Measurements from ENCODE around the gene STAT2. TPM values are rescaled to one million over a fixed set of nuclear protein-coding genes. Genes with fewer than 3 reads are reported as not detected.

Gene STAT2
- total and polyA plus RNA-seq, 2 donors (not counting 1 experiment from before 2014, with no cell fraction given): 148 to 368 TPM

DNA sequence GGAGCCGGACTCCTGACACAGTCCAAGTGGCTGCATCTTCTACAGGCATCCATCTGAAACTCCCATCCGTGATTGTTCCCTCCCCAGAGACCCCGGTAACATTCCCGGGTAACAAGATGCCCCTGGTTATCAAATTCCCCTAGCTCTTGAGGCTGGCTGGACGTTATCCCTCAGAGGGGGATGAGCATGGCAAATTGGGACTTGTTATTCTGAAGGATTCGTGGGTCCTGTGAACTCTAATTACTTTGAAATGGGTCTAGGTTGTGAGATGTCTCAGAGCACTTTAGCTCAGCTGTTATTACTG lies 25.5 kb downstream of the STAT2 start:
- peak overlapping the region; percentile 45 to 82 (median 66) for H3K4me3 ChIP-seq (replicated peaks in 1 of 4; ENCODE audit: control extremely low read depth in 1 of 4, insufficient read depth in 1 of 4, low read depth in 3 of 4, low read length in 4 of 4)
- no peaks in the 10 kb centered on the region for H3K27me3 ChIP-seq (ENCODE audit: control insufficient read depth, insufficient read depth, low read length)
- H4K20me1 ChIP-seq (ENCODE audit: control insufficient read depth, extremely low read depth, insufficient read depth, low read length): no peaks in the 10 kb centered on the region
- H2AFZ ChIP-seq (ENCODE audit: low read length): peak overlapping the region; percentile 50
- DNase-seq (ENCODE audit: low read depth in 2 of 2): no peak
- no peaks in the 10 kb centered on the region for H3K79me2 ChIP-seq (ENCODE audit: control insufficient read depth, insufficient read depth, low read length)
- TF ChIP-seq, protein P1, sequence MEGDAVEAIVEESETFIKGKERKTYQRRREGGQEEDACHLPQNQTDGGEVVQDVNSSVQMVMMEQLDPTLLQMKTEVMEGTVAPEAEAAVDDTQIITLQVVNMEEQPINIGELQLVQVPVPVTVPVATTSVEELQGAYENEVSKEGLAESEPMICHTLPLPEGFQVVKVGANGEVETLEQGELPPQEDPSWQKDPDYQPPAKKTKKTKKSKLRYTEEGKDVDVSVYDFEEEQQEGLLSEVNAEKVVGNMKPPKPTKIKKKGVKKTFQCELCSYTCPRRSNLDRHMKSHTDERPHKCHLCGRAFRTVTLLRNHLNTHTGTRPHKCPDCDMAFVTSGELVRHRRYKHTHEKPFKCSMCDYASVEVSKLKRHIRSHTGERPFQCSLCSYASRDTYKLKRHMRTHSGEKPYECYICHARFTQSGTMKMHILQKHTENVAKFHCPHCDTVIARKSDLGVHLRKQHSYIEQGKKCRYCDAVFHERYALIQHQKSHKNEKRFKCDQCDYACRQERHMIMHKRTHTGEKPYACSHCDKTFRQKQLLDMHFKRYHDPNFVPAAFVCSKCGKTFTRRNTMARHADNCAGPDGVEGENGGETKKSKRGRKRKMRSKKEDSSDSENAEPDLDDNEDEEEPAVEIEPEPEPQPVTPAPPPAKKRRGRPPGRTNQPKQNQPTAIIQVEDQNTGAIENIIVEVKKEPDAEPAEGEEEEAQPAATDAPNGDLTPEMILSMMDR (conservative IDR thresholded peaks at IDR 0.05 in 1 of 2, IDR thresholded peaks at IDR 0.05 in 1 of 2; ENCODE audit: low read depth in 1 of 2, low read length in 2 of 2): no peak
- TF ChIP-seq EZH2 (IDR thresholded peaks at IDR 0.05; ENCODE audit: low read length, missing control alignments): no peak
- H3K27ac ChIP-seq (ENCODE audit: insufficient read depth, low read length): peak overlapping the region; percentile 86
- H3K9ac ChIP-seq (ENCODE audit: insufficient read depth, low read length): peak overlapping the region; percentile 54
- H3K4me1 ChIP-seq (ENCODE audit: control insufficient read depth, extremely low read depth, insufficient read depth, low read length): peaks cover 10% of the 10 kb centered on the region
- peak overlapping the region; percentile 98 for H3K4me2 ChIP-seq (ENCODE audit: extremely low read depth, insufficient read depth, low read length)
- H3K9me3 ChIP-seq (ENCODE audit: control insufficient read depth, insufficient read depth, low read depth, low read length): no peaks in the 10 kb centered on the region
- H3K36me3 ChIP-seq (ENCODE audit: control insufficient read depth, insufficient read depth, low read length): no peaks in the 10 kb centered on the region

DNA sequence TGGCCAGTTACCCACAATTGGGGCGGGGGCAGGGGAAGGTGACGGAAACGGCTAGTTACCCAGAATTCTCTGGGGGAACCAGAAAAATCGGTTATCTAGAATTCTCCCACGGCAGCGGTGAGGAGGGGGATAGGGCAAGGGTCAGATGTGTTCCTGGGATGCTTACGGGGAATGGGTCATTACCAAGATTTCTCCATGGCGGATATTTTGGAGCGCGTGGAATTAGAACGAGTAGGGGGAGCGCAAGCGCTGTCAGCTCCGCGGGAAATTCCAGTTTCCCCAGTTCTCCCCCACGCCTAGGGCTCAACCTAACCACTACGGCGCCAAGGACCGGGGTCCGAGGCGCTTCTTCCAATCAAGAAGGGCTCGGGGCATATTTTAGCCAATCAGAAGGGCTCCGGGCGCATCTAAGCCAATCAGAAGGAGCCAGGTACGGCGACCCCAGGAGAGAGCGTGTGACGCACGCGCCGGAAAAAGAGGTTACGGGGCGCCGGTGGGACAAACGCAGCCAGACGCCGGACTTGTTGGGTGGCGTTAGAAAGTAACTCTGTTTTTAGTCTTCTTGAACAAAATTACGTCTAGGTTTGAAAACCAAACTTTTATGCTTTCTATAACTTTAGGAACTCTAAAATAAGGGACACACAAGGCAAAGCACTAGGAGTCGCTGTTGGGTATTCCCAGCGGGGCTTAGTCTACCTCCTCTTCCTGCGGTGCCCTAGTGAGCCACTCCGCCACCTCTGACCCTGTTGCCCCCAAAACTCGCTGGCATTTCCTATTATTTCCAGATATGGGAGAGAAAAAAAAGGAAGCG lies 26.0 kb downstream of the STAT2 start, which contains the start of gene PAN2:
Gene PAN2 (minus strand): TSS at position 322 of the 811 bp plus-strand sequence. CDS start 906 bp downstream, outside the sequence.
- Histone ChIP-seq H3K9ac (ENCODE audit: insufficient read depth, low read length) (peak within 1 kb of the TSS; percentile 54), H3K4me2 (ENCODE audit: extremely low read depth, insufficient read depth, low read length) (peak within 1 kb of the TSS; percentile 98), H3K27ac (ENCODE audit: insufficient read depth, low read length) (peak within 1 kb of the TSS; percentile 86), H3K4me1 (ENCODE audit: control insufficient read depth, extremely low read depth, insufficient read depth, low read length) (peaks cover 10% of the 10 kb centered on the region), H2AFZ (ENCODE audit: low read length) (peak within 1 kb of the TSS; percentile 70), H4K20me1 (ENCODE audit: control insufficient read depth, extremely low read depth, insufficient read depth, low read length) (no peaks in the 10 kb centered on the region), H3K79me2 (ENCODE audit: control insufficient read depth, insufficient read depth, low read length) (no peaks in the 10 kb centered on the region), H3K9me3 (ENCODE audit: control insufficient read depth, insufficient read depth, low read depth, low read length) (no peaks in the 10 kb centered on the region), H3K27me3 (ENCODE audit: control insufficient read depth, insufficient read depth, low read length) (no peaks in the 10 kb centered on the region), H3K36me3 (ENCODE audit: control insufficient read depth, insufficient read depth, low read length) (no peaks in the 10 kb centered on the region), H3K4me3 (replicated peaks in 1 of 4; ENCODE audit: control extremely low read depth in 1 of 4, insufficient read depth in 1 of 4, low read depth in 3 of 4, low read length in 4 of 4) (peak within 1 kb of the TSS; percentile 45 to 82 (median 66))
- peak; percentile 97 for DNase-seq (ENCODE audit: low read depth in 2 of 2)
- TF ChIP-seq EZH2 (IDR thresholded peaks at IDR 0.05; ENCODE audit: low read length, missing control alignments): no peak
- TF ChIP-seq, protein P1 (conservative IDR thresholded peaks at IDR 0.05 in 1 of 2, IDR thresholded peaks at IDR 0.05 in 1 of 2; ENCODE audit: low read depth in 1 of 2, low read length in 2 of 2): peak; percentile 75 to 82

DNA sequence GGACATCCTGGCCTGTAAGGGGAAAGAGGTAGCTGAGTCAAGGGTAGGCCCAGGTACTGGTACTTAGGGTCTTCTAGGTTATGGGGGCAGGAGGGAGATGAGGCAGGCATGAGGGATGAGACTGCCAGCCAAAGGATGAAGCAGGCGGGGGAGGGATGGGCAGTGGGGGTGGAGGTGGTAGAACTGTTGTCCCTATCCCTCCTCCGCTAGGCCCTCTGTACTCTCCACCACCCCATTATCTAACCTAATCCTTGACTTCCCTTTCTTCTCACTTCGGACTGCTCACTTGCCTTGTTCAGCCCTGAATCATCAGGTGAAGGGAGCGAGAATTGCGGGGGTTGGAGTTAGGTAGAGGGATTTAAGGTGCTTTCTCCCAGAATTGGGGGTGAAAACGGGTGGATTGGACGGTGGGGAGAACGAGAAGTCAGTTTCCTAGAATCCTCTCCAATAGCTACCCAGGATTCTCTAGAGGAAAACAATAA lies 26.7 kb downstream of the STAT2 start:
- no peaks in the 10 kb centered on the region for H3K79me2 ChIP-seq (ENCODE audit: control insufficient read depth, insufficient read depth, low read length)
- no peaks in the 10 kb centered on the region for H4K20me1 ChIP-seq (ENCODE audit: control insufficient read depth, extremely low read depth, insufficient read depth, low read length)
- no peaks in the 10 kb centered on the region for H3K9me3 ChIP-seq (ENCODE audit: control insufficient read depth, insufficient read depth, low read depth, low read length)
- peak overlapping the region; percentile 86 for H3K27ac ChIP-seq (ENCODE audit: insufficient read depth, low read length)
- H2AFZ ChIP-seq (ENCODE audit: low read length): peak overlapping the region; percentile 30
- H3K4me2 ChIP-seq (ENCODE audit: extremely low read depth, insufficient read depth, low read length): peak overlapping the region; percentile 98
- H3K9ac ChIP-seq (ENCODE audit: insufficient read depth, low read length): peak overlapping the region; percentile 54
- H3K4me1 ChIP-seq (ENCODE audit: control insufficient read depth, extremely low read depth, insufficient read depth, low read length): peaks cover 10% of the 10 kb centered on the region
- H3K4me3 ChIP-seq (replicated peaks in 1 of 4; ENCODE audit: control extremely low read depth in 1 of 4, insufficient read depth in 1 of 4, low read depth in 3 of 4, low read length in 4 of 4): peak overlapping the region; percentile 45 to 82 (median 66)
- H3K36me3 ChIP-seq (ENCODE audit: control insufficient read depth, insufficient read depth, low read length): no peaks in the 10 kb centered on the region
- TF ChIP-seq, protein P1 (conservative IDR thresholded peaks at IDR 0.05 in 1 of 2, IDR thresholded peaks at IDR 0.05 in 1 of 2; ENCODE audit: low read depth in 1 of 2, low read length in 2 of 2): no peak
- no peak for TF ChIP-seq EZH2 (IDR thresholded peaks at IDR 0.05; ENCODE audit: low read length, missing control alignments)
- peak in 1 of 2 donors; percentile 70 for DNase-seq (ENCODE audit: low read depth in 2 of 2)
- H3K27me3 ChIP-seq (ENCODE audit: control insufficient read depth, insufficient read depth, low read length): no peaks in the 10 kb centered on the region

Measured in fibroblast of lung (primary cell).